Stomach (tissue), 9 donors: ENCODE measurements around the gene WFIKKN2. TPM values are rescaled to one million over a fixed set of nuclear protein-coding genes. Genes with fewer than 3 reads are reported as not detected.

Experiments
- DNase-seq, 2 donors: peaks; one replicate each; pipeline versions ENCODE4 v3.0.0 to v3.0.0-alpha.2; 2013 to 2019
- H3K27ac ChIP-seq, 5 donors: fragments of 200-600 bp in 4 of 5; sonication (generic) in 4 of 5; one replicate each; pipeline ENCODE4 v1.5.1; 2013 to 2019; ENCODE audit warnings: mild to moderate bottlenecking in 1 of 5, moderate library complexity in 1 of 5
- H3K27me3 ChIP-seq, 3 donors: fragments of 200-600 bp; sonication (generic); one replicate each; pipeline ENCODE4 v1.5.1; 2017 to 2019; ENCODE audit warnings: mixed run types in 1 of 3
- H3K36me3 ChIP-seq, 4 donors: fragments of 200-600 bp; sonication (generic); 1 replicate in 3 of 4; 2 replicates in 1 of 4; pipeline ENCODE4 v1.5.1; 2016 to 2019
- H3K4me1 ChIP-seq, 4 donors: fragments of 200-600 bp; sonication (generic); one replicate each; pipeline ENCODE4 v1.5.1; 2016 to 2019
- H3K4me3 ChIP-seq, 4 donors: fragments of 200-600 bp; sonication (generic) in 3 of 4; one replicate each; pipeline ENCODE4 v1.5.1; 2016 to 2019; ENCODE audit warnings: mild to moderate bottlenecking in 1 of 4
- H3K9me3 ChIP-seq, 4 donors: fragments of 200-600 bp; sonication (generic); one replicate each; pipeline ENCODE4 v1.5.1; 2016 to 2019
- CTCF ChIP-seq, 7 experiments: fragments of 450-650 bp in 4 of 7; fragments of 200-600 bp in 3 of 7; sonication (generic) in 3 of 7; IDR thresholded peaks; one replicate each; pipeline ENCODE4 v1.5.1; 2016 to 2019; ENCODE audit warnings: antibody characterized with exemption in 7 of 7, control low read depth in 2 of 7, mild to moderate bottlenecking in 1 of 7
- EP300 ChIP-seq: sonication (generic); formaldehyde crosslinking; IDR thresholded peaks from one replicate; pipeline ENCODE4 v1.6.1; 2017; ENCODE audit warnings: antibody characterized with exemption
- POLR2A ChIP-seq, 4 donors: fragments of 450-650 bp; IDR thresholded peaks; one replicate each; pipeline ENCODE4 v1.6.1; 2016; ENCODE audit warnings: antibody characterized with exemption in 4 of 4, control low read depth in 2 of 4, mild to moderate bottlenecking in 1 of 4, moderate library complexity in 1 of 4
- POLR2AphosphoS5 ChIP-seq, 3 donors: sonication (generic); formaldehyde crosslinking; IDR thresholded peaks; one replicate each; pipeline ENCODE4 v1.6.1; 2016; ENCODE audit warnings: antibody characterized with exemption in 3 of 3
- WGBS, 5 donors: extraction: QIAGEN DNeasy Blood & Tissue Kit in 3 of 5; methylation state at CpG; one replicate each; pipeline versions ENCODE4 v1.1.5 to v1.1.7; 2013 to 2018; 5-methylcytosine and 5-hydroxymethylcytosine counted together
- intact Hi-C: fragments of 100-400 bp; cut with DNase I; formaldehyde crosslinking; loops from one replicate; pipeline ENCODE4 v1.15.1; 2023; ENCODE audit warnings: low total_unique reads
- polyA plus RNA-seq, 3 donors: library from polyadenylated mRNA; stranded (reverse); fragments of 200-250 nt; gene quantifications; one replicate each; pipeline ENCODE4 v1.2.3, GENCODE V29; 2013
- total RNA-seq, 5 donors: library from RNA; depleted of rRNA; stranded (reverse); fragments of >200 nt; gene quantifications; one replicate each; pipeline versions ENCODE4 v1.1.0 to v1.2.3, GENCODE V29; 2014 to 2016
- donor health status: healthy with polysubstance abuse.
- donor health status: Bipolar disorder and iron deficiency.
- donor health status: healthy.

The WFIKKN2 gene
- total and polyA plus RNA-seq, 8 donors = 0.05 to 0.46 (median 0.21) TPM; not detected in 4

DNA sequence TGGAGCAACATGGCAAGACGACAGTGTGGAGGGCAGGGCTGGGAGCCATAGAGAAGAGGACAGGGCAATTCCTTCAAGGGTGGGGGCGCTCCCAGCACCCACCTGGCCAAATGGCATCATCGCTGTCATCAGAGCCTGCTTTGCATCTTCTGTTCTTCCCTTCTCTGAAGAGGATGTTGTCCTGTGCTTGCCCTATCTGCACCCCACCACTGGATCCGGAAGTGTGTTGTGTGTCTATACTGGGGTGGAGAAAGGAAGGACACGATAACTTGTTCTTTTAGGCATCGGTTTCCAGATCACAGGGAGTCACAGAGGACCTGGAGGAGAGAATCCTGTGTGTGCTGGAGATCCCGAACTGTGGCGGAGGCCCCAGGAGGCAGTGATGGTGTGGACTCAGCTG lies 42.4 kb upstream of the WFIKKN2 start:
- 88 to 97% (median 95%) methylated on average over 8 of the region's 8 CpGs for WGBS, 5 donors
- TF ChIP-seq EP300 (no peak), CTCF (IDR thresholded peaks at IDR 0.05) (no peak), POLR2AphosphoS5 (IDR thresholded peaks at IDR 0.05) (no peak), POLR2A (IDR thresholded peaks at IDR 0.05) (no peak)
- Histone ChIP-seq H3K4me3 (no peak overlapping the region), H3K27ac (no peak overlapping the region), H3K36me3 (no peaks in the 10 kb centered on the region), H3K27me3 (no peaks in the 10 kb centered on the region), H3K4me1 (peaks cover 0 to 7% (median 0%) of the 10 kb centered on the region in 4 donors), H3K9me3 (no peaks in the 10 kb centered on the region)
- DNase-seq = no peak
- intact Hi-C loops = loop anchor here (5.0 kb wide), 1 partner anchor 39 kb away; no protein-coding TSS in a partner anchor

DNA sequence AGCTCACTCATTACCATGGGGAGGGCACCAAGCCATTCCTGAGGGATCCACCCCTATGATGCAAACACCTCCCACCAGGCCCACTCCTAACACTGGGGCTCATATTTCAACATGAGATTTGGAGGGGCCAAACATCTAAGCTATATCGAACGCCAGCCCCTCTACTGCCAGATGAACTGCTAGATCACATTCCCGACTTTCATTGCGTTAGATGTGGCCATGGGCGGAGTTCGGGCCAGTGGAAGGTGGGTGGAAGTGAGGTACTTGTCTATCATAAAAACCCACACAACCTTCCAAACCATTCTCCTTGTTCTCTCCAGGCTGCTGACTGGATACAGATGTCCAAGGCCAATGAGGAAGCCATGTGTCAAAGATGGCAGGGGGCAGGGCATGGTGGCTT lies 41.0 kb upstream of the WFIKKN2 start:
- 91 to 98% (median 95%) methylated on average over 6 of the region's 6 CpGs for WGBS, 5 donors
- Histone ChIP-seq H3K27ac (no peak overlapping the region), H3K36me3 (no peaks in the 10 kb centered on the region), H3K27me3 (no peaks in the 10 kb centered on the region), H3K9me3 (no peaks in the 10 kb centered on the region), H3K4me3 (no peak overlapping the region), H3K4me1 (peaks cover 0 to 7% (median 0%) of the 10 kb centered on the region in 4 donors)
- no peak for DNase-seq
- intact Hi-C loops = loop anchor here (5.0 kb wide), 1 partner anchor 38 kb away; no protein-coding TSS in a partner anchor
- TF ChIP-seq POLR2AphosphoS5 (IDR thresholded peaks at IDR 0.05) = no peak
- TF ChIP-seq EP300 = no peak
- no peak for TF ChIP-seq CTCF (IDR thresholded peaks at IDR 0.05)
- TF ChIP-seq POLR2A (IDR thresholded peaks at IDR 0.05) = no peak

GRCh38 chr17:50797135-50797810 lies 38.1 kb upstream of the WFIKKN2 start:
- H3K27ac ChIP-seq = no peak overlapping the region
- H3K27me3 ChIP-seq = no peaks in the 10 kb centered on the region
- H3K36me3 ChIP-seq = no peaks in the 10 kb centered on the region
- no peaks in the 10 kb centered on the region for H3K9me3 ChIP-seq
- H3K4me1 ChIP-seq = peaks cover 0 to 7% (median 0%) of the 10 kb centered on the region in 4 donors
- 41 to 54% (median 50%) methylated on average over 11 of the region's 11 CpGs for WGBS, 5 donors
- intact Hi-C loops = no loop called here
- peak in 1 of 2 donors; percentile 41 for DNase-seq
- no peak overlapping the region for H3K4me3 ChIP-seq
- TF ChIP-seq POLR2AphosphoS5 (IDR thresholded peaks at IDR 0.05) (no peak), EP300 (no peak), CTCF (IDR thresholded peaks at IDR 0.05) (no peak), POLR2A (IDR thresholded peaks at IDR 0.05) (no peak)

DNA sequence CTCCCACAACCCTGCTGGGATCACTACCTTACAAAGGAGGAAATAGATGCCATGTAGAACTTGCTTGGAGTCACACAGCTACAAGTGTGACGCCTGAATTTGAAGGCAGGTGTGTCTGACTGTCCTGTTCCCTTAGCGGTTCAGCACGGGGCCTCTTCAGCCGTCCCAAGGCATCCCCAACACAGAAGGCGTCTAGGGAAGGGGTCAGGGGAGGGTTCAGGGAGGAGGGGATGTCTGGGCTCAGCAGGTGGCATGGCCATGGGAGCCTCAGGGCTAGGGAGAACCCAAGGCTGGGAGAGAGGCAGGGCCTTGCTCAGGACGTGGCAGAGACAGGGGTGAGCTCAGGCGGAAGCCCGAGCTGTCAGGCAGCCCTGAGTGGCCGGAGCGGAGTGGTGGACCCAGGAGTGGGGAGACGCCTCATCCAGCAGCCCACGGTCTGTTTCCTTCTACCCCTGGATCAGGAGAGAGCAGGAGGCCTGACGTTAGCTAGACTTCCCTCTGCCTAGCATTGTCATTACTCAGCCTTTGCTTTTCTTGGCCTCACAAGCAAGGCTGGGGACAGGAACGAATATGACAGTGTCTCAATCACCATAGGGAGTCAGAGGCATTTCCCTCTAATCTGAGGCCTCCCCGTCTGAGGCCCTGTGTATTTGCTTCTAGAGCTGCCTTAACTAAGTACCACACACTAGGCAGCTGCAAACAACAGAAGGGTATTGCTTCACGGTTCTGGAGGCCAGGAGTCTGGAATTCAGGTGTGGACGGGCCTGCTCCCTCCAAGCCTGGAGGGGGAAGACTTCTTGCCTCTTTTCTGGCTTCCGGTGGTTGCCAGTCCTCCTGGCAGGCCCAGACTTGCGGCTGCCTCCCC lies 36.7 kb upstream of the WFIKKN2 start:
- H3K4me3 ChIP-seq = no peak overlapping the region
- H3K9me3 ChIP-seq = no peaks in the 10 kb centered on the region
- H3K4me1 ChIP-seq = peaks cover 0 to 7% (median 0%) of the 10 kb centered on the region in 4 donors
- WGBS, 5 donors = 88 to 93% (median 89%) methylated on average over 17 to 19 of the region's 19 CpGs
- TF ChIP-seq POLR2AphosphoS5 (IDR thresholded peaks at IDR 0.05) (no peak), CTCF (IDR thresholded peaks at IDR 0.05) (no peak), POLR2A (IDR thresholded peaks at IDR 0.05) (no peak), EP300 (no peak)
- DNase-seq = no peak
- no peaks in the 10 kb centered on the region for H3K36me3 ChIP-seq
- intact Hi-C loops = no loop called here
- H3K27ac ChIP-seq = no peak overlapping the region
- no peaks in the 10 kb centered on the region for H3K27me3 ChIP-seq
